ENCODE data around the gene INPP5F. TPM values are rescaled to one million over a fixed set of nuclear protein-coding genes. Genes with fewer than 3 reads are reported as not detected.

INPP5F gene
- total and polyA plus RNA-seq, 2 experiments from 2014 or later, result 41.4 to 86.0 TPM

GRCh38 chr10:119759832-119760231 lies 34.0 kb downstream of the INPP5F start (continued):
- TF ChIP-seq STAT1 (IDR thresholded peaks at IDR 0.05; ENCODE audit: unreplicated experiment), result no peak
- TF ChIP-seq ETS1 (IDR thresholded peaks at IDR 0.05), result no peak
- TF ChIP-seq EZH2 (IDR thresholded peaks at IDR 0.05; ENCODE audit: low read depth, unreplicated experiment), result no peak
- TF ChIP-seq CREB1 (CRISPR knock-in tag; IDR thresholded peaks at IDR 0.05; ENCODE audit: low read depth), result no peak

- H4K20me1 ChIP-seq (replicated peaks; ENCODE audit: insufficient read depth), result 0 out of 2 replicates have a peak, but pooled peaks cover 3% of the 10 kb centered on the region
- DNase-seq (ENCODE audit: low spot score) (no peak), ATAC-seq (no peak)
- no peaks in the 10 kb centered on the region for H3F3A ChIP-seq (replicated peaks; ENCODE audit: low read depth)
- no peak overlapping the region for H3K27ac ChIP-seq (ENCODE audit: low read depth)
- no peaks in the 10 kb centered on the region for H3K9me2 ChIP-seq (ENCODE audit: insufficient read depth)
- Mint-ChIP-seq H3K36me3 (ENCODE audit: low read depth) (no peaks in the 10 kb centered on the region), H3K4me3 (no peak overlapping the region), H3K4me1 (peaks cover 5% of the 10 kb centered on the region), H3K27ac (no peak overlapping the region), H3K9me3 (no peaks in the 10 kb centered on the region), H3K27me3 (ENCODE audit: insufficient read depth, low read depth, poor library complexity) (no peaks in the 10 kb centered on the region)
- H3K36me3 ChIP-seq (ENCODE audit: insufficient read depth), result no peaks in the 10 kb centered on the region
- no peaks in the 10 kb centered on the region for H3K4me1 ChIP-seq (ENCODE audit: insufficient read depth)
- H3K4me2 ChIP-seq, result no peak overlapping the region
- no peak overlapping the region for H2AFZ ChIP-seq
- no peak for TF ChIP-seq POLR2AphosphoS5 (IDR thresholded peaks at IDR 0.05; ENCODE audit: low read depth)
- TF ChIP-seq EZH2 (IDR thresholded peaks at IDR 0.05; ENCODE audit: low read depth, unreplicated experiment), result no peak
- no peak for TF ChIP-seq ZNF331 (CRISPR knock-in tag; IDR thresholded peaks at IDR 0.05; ENCODE audit: low read depth)
- no peak for TF ChIP-seq CREB1 (CRISPR knock-in tag; IDR thresholded peaks at IDR 0.05; ENCODE audit: low read depth)
- no peak for TF ChIP-seq JUNB (IDR thresholded peaks at IDR 0.05; ENCODE audit: unreplicated experiment)
- TF ChIP-seq STAT1 (IDR thresholded peaks at IDR 0.05; ENCODE audit: unreplicated experiment), result no peak
- no peaks in the 10 kb centered on the region for H3K27me3 ChIP-seq (ENCODE audit: insufficient read depth)
- H3K79me2 ChIP-seq (replicated peaks; ENCODE audit: insufficient read depth), result no peaks in the 10 kb centered on the region
- no peak overlapping the region for H3K4me3 ChIP-seq
These were observed 35.3 kb downstream of the INPP5F start for GRCh38 chr10:119761106-119761505.

GRCh38 chr10:119762035-119762434 lies 36.2 kb downstream of the INPP5F start:
- Histone ChIP-seq H3K27ac (ENCODE audit: low read depth) (no peak overlapping the region), H3K27me3 (ENCODE audit: insufficient read depth) (no peaks in the 10 kb centered on the region), H4K20me1 (replicated peaks; ENCODE audit: insufficient read depth) (0 out of 2 replicates have a peak, but pooled peaks cover 3% of the 10 kb centered on the region), H3K36me3 (ENCODE audit: insufficient read depth) (no peaks in the 10 kb centered on the region), H3F3A (replicated peaks; ENCODE audit: low read depth) (no peaks in the 10 kb centered on the region), H3K79me2 (replicated peaks; ENCODE audit: insufficient read depth) (no peaks in the 10 kb centered on the region), H3K4me2 (no peak overlapping the region), H3K4me3 (no peak overlapping the region), H3K9me2 (ENCODE audit: insufficient read depth) (no peaks in the 10 kb centered on the region), H3K4me1 (ENCODE audit: insufficient read depth) (no peaks in the 10 kb centered on the region), H2AFZ (no peak overlapping the region)
- Mint-ChIP-seq H3K4me1 (peaks cover 8% of the 10 kb centered on the region), H3K27ac (no peak overlapping the region), H3K27me3 (ENCODE audit: insufficient read depth, low read depth, poor library complexity) (no peaks in the 10 kb centered on the region), H3K36me3 (ENCODE audit: low read depth) (no peaks in the 10 kb centered on the region), H3K4me3 (no peak overlapping the region), H3K9me3 (no peaks in the 10 kb centered on the region)
- ATAC-seq (no peak), DNase-seq (ENCODE audit: low spot score) (no peak)
- TF ChIP-seq EZH2phosphoT487 (IDR thresholded peaks at IDR 0.05; ENCODE audit: unreplicated experiment), result no peak
- TF ChIP-seq STAT1 (IDR thresholded peaks at IDR 0.05; ENCODE audit: unreplicated experiment), result no peak
